NCI-H2196 treated with DMSO at 0.1 percent for 48 hours (cell line): Measurements from ENCODE around the gene PMM2.
"Not testable (repeated sequence)": the region's sequence is repeated elsewhere in the genome, so short reads cannot be mapped to it uniquely, and the experiment has no call there.

Experiments
- DNase-seq: peaks from one replicate; lab custom pipeline; 2025; ENCODE audit not compliant: unreplicated experiment; lab: John Stamatoyannopoulos, UW

PMM2 gene

GRCh38 chr16:8797364-8798173 is at the start of gene PMM2, which contains the start of gene TMEM186:
TSS of gene PMM2 (plus strand) at chr16:8797839. CDS start at chr16:8797883, 44 bp downstream.
TSS of gene TMEM186 (minus strand) at chr16:8797639. CDS start at chr16:8797614, 25 bp downstream.
- DNase-seq = peak; percentile 90

- not testable (repeated sequence) for DNase-seq
These were observed 48.7 kb upstream of the PMM2 start for GRCh38 chr16:8748944-8749343.

GRCh38 chr16:8751481-8752311 is 45.9 kb upstream of the PMM2 start:
- no peak for DNase-seq

- no peak for DNase-seq
These were observed 44.9 kb upstream of the PMM2 start for GRCh38 chr16:8752706-8753105.

- DNase-seq = no peak
These were observed 44.1 kb upstream of the PMM2 start for GRCh38 chr16:8753416-8754054.

- DNase-seq = no peak
These were observed 40.9 kb upstream of the PMM2 start for GRCh38 chr16:8756755-8757154.

GRCh38 chr16:8758022-8758421 is 39.6 kb upstream of the PMM2 start:
- no peak for DNase-seq

GRCh38 chr16:8760021-8760420 is 37.6 kb upstream of the PMM2 start:
- no peak for DNase-seq

- DNase-seq = no peak
These were observed 36.6 kb upstream of the PMM2 start for GRCh38 chr16:8761078-8761477.

- DNase-seq = no peak
These were observed 35.4 kb upstream of the PMM2 start for GRCh38 chr16:8762254-8762653.

GRCh38 chr16:8763083-8763482 is 34.6 kb upstream of the PMM2 start:
- no peak for DNase-seq

- DNase-seq = no peak
These were observed 33.7 kb upstream of the PMM2 start for GRCh38 chr16:8763899-8764298.

GRCh38 chr16:8764525-8765250 is 33.0 kb upstream of the PMM2 start:
- DNase-seq = no peak

- DNase-seq = no peak
These were observed 30.5 kb upstream of the PMM2 start for GRCh38 chr16:8767176-8767575.

- DNase-seq = no peak
These were observed 29.4 kb upstream of the PMM2 start for GRCh38 chr16:8768283-8768682.

- DNase-seq = no peak
These were observed 28.9 kb upstream of the PMM2 start for GRCh38 chr16:8768692-8769091.

- DNase-seq = no peak
These were observed 24.1 kb upstream of the PMM2 start for GRCh38 chr16:8773537-8773936.

- DNase-seq = no peak
These were observed 23.4 kb upstream of the PMM2 start for GRCh38 chr16:8774208-8774607.

- DNase-seq = no peak
These were observed 22.3 kb upstream of the PMM2 start for GRCh38 chr16:8775359-8775758.

- DNase-seq = no peak
These were observed 21.5 kb upstream of the PMM2 start for GRCh38 chr16:8776129-8776584.

GRCh38 chr16:8777217-8777616 is 20.4 kb upstream of the PMM2 start:
- no peak for DNase-seq
